RCC 7860 (cell line): ENCODE data around the gene KIAA1328.
"Not testable (repeated sequence)": the region's sequence is repeated elsewhere in the genome, so short reads cannot be mapped to it uniquely, and the experiment has no call there.

Experiments used
- DNase-seq: peaks from one replicate; pipeline ENCODE4 v3.0.0-alpha.2; 2015; ENCODE audit warnings: low spot score
- FAIRE-seq: peaks from 2 replicates; lab custom pipeline; 2012; peaks lifted over from hg19 to GRCh38; lab: Jason Lieb, UNC

The KIAA1328 gene

GRCh38 chr18:37122877-37123276, 293.9 kb downstream of the KIAA1328 start:
- FAIRE-seq, result no peak
- DNase-seq, result no peak

GRCh38 chr18:37124516-37124915, 295.6 kb downstream of the KIAA1328 start:
- no peak for DNase-seq
- no peak for FAIRE-seq

GRCh38 chr18:37135177-37135576, 306.2 kb downstream of the KIAA1328 start:
- FAIRE-seq (no peak), DNase-seq (no peak)

DNA sequence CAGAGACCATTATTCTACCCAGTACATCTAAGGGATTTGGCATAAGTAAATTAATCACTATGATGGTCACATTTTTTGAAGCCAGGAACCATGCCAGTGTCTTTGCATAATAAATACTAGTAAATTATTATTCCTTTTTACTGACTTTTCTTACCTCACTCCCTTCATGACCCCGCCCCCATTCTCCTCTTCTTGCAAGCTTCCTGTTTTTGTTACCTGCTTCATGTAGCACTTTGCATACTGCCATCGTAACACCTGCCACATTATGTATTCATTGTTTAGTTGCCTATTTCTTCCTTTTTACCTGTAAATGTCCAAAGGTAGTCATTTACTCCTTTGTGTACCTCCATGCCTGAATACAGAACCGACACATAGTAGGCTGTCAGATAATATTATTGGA, 309.5 kb downstream of the KIAA1328 start:
- no peak for DNase-seq
- no peak for FAIRE-seq

GRCh38 chr18:37139876-37140275, 310.9 kb downstream of the KIAA1328 start:
- DNase-seq, result no peak
- FAIRE-seq, result no peak

DNA sequence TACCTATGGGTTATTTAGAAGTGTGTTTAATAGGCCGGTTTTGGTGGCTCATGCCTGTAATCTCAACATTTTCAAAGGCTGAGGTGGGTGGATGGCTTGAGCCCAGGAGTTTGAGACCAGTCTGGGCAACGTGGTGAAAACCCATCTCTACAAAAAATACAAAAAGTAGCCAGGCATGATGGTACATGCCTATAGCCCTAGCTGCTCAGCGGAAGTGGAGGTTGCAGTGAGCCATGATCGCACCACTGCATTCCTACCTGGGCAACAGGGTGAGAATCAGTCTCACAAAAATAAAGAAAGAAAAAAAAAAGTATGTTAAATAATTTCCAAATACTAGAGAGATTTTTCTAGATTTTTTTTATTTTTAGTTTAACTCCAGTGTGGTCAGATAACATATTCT, 316.0 kb downstream of the KIAA1328 start:
- FAIRE-seq, result no peak

DNA sequence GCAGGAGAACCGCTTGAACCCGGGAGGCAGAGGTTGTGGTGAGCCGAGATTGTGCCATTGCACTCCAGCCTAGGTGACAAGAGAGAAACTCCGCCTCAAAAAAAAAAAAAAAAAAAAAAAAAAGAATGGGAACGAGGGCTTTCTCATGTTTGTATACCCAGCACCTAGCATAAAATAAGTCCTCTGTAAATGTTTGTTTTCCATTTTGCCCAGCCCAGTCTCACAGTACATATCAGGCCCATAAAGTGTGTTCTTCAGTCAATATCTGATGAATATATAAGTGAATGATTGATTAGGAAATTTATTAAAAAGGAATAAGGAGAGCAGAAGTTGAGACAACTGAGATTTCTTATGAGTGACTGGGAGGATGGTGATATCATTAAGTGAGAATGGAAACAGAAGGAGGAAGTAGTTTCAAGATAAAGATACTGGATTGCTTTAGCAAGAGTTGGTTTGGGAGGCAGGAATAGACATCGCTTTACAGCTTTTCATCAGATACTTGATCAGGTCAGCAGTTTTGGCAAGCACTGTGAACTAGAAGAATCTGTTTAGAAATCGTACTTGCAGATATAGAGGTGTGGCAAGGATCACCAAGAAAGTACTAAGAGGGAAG, 327.5 kb downstream of the KIAA1328 start:
- DNase-seq (no peak), FAIRE-seq (no peak)

More for the DNA sequence above, 316.0 kb downstream of the KIAA1328 start:
- DNase-seq, result no peak

- DNase-seq (no peak), FAIRE-seq (no peak)
These were observed 331.3 kb downstream of the KIAA1328 start for GRCh38 chr18:37160038-37160820.

GRCh38 chr18:37161491-37161890, 332.6 kb downstream of the KIAA1328 start:
- FAIRE-seq, result no peak
- DNase-seq, result no peak

- DNase-seq, result no peak
- no peak for FAIRE-seq
These were observed 333.6 kb downstream of the KIAA1328 start for GRCh38 chr18:37162551-37162950.

- FAIRE-seq, result no peak
- DNase-seq, result no peak
These were observed 334.2 kb downstream of the KIAA1328 start for GRCh38 chr18:37163119-37163518.

DNA sequence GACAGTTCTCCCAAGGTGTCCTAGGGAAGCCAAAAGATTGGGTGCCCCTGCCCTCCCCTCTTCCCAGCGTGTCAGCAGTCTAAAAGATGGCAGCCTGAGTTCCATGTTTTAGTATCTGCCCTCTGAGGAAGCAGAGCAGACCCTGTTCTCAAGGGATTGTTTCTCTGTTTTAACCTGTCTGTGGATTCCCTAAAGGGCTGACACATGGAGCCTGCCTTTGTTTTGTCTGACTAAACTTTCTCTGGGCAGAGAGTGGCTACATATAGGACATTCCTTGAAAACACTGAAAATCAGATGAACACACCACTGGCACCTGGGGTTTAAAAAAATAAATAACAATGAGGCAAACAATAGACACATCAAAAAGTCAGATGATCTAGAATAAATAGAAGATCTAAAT, 337.6 kb downstream of the KIAA1328 start:
- no peak for FAIRE-seq
- DNase-seq, result no peak

- FAIRE-seq, DNase-seq: not testable (repeated sequence)
These were observed 338.0 kb downstream of the KIAA1328 start for GRCh38 chr18:37166966-37167365.

GRCh38 chr18:37170984-37171383, 342.1 kb downstream of the KIAA1328 start:
- no peak for FAIRE-seq
- DNase-seq, result no peak

GRCh38 chr18:37173384-37173783, 344.5 kb downstream of the KIAA1328 start:
- no peak for DNase-seq
- no peak for FAIRE-seq

GRCh38 chr18:37175727-37176620, 347.0 kb downstream of the KIAA1328 start:
- DNase-seq, result no peak
- FAIRE-seq, result no peak

DNA sequence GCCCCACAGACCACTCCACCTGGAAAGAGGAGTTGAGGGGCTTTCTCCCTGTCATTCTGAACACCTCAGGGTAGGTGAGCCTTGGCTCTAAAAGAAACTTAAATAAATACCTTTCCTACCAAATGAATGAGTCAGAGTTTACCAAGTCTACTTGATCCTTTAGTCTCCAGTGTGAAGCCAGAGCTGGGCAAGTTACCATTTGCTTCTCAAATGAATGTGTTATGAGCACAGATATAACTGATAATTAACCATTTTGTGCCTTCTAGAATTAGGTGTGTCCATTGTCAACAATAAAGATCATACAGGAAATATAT, 347.7 kb downstream of the KIAA1328 start:
- DNase-seq (no peak), FAIRE-seq (no peak)

- FAIRE-seq (no peak), DNase-seq (no peak)
These were observed 350.5 kb downstream of the KIAA1328 start for GRCh38 chr18:37179384-37179783.

DNA sequence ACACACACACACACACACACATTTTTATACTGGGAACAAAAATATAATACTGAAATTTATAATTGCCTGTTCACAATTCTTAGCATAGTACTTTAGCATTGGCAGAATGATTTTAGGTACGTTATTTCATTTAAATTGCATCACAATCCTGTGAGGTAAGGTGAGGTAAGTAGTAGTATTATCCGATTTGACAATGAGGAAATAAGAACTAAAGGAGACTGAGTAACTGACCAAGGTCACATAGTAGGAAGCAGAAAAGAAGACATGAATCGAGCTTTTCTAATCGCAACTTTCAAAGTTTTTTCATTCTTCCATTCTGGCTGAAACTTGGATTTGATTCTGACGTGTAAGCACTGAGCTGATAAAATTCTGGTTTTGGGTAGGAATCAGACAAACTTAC, 351.2 kb downstream of the KIAA1328 start:
- DNase-seq (no peak), FAIRE-seq (no peak)

GRCh38 chr18:37182340-37183135, 353.6 kb downstream of the KIAA1328 start:
- FAIRE-seq (no peak), DNase-seq (no peak)
